AG04449 (cell line): ENCODE measurements around the gene DOCK7.
"Not testable (repeated sequence)": the region's sequence is repeated elsewhere in the genome, so short reads cannot be mapped to it uniquely, and the experiment has no call there.

Experiments used
- CTCF ChIA-PET: fragments of 350-600 bp; formaldehyde crosslinking; extraction: SDS; loops from one replicate; lab custom pipeline; 2021; ENCODE audit warnings: antibody characterized with exemption; lab: Yijun Ruan, JAX
- POLR2A ChIA-PET: fragments of 400-600, 350-600 bp; formaldehyde crosslinking; extraction: SDS; loops from one replicate; lab custom pipeline; 2020; ENCODE audit warnings: antibody characterized with exemption, inconsistent platforms; lab: Yijun Ruan, JAX
- DNase-seq: peaks from one replicate; pipeline ENCODE4 v3.0.0-alpha.2; 2010; ENCODE audit warnings: low read depth, low spot score
- H3K4me3 ChIP-seq: 2 replicates; pipeline ENCODE4 v1.5.1; 2011; ENCODE audit warnings: low read depth, mild to moderate bottlenecking, control low read depth, low read length
- TF ChIP-seq, protein P1 (sequence below): IDR thresholded peaks from one replicate; pipeline ENCODE4 v1.5.1; 2011; ENCODE audit warnings: mild to moderate bottlenecking, moderate library complexity, low read length, control low read depth, inconsistent platforms; ENCODE audit not compliant: insufficient read depth; ENCODE audit errors: missing control alignments

The DOCK7 gene

DNA sequence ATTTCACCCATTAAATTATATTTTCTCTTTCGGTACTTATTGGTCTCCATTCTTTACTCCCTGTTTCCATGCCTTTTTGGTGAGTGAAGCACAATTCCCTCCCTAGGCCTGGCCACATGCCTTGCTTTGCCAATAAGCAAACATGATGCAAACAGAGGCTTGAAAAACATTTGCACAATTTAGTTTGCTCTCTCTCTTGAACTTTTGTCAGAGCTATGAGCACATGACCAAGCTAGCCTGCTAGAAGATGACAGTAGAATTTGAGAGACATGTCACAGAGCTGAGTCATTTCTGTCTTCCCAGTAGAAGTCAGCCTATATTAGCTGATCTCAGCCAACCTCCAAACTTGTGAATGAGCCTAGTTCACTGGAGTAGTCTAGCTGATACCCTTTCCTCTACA, 66.3 kb downstream of the DOCK7 start:
- H3K4me3 ChIP-seq: no peak overlapping the region
- ChIA-PET CTCF (no interaction called here), POLR2A (interaction anchor here (0.9 kb wide), 1 partner anchor 33 kb away, joined by 3 read pairs; no protein-coding TSS in a partner anchor)
- TF ChIP-seq, protein P1, sequence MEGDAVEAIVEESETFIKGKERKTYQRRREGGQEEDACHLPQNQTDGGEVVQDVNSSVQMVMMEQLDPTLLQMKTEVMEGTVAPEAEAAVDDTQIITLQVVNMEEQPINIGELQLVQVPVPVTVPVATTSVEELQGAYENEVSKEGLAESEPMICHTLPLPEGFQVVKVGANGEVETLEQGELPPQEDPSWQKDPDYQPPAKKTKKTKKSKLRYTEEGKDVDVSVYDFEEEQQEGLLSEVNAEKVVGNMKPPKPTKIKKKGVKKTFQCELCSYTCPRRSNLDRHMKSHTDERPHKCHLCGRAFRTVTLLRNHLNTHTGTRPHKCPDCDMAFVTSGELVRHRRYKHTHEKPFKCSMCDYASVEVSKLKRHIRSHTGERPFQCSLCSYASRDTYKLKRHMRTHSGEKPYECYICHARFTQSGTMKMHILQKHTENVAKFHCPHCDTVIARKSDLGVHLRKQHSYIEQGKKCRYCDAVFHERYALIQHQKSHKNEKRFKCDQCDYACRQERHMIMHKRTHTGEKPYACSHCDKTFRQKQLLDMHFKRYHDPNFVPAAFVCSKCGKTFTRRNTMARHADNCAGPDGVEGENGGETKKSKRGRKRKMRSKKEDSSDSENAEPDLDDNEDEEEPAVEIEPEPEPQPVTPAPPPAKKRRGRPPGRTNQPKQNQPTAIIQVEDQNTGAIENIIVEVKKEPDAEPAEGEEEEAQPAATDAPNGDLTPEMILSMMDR: no peak
- peak; percentile 91 for DNase-seq

DNA sequence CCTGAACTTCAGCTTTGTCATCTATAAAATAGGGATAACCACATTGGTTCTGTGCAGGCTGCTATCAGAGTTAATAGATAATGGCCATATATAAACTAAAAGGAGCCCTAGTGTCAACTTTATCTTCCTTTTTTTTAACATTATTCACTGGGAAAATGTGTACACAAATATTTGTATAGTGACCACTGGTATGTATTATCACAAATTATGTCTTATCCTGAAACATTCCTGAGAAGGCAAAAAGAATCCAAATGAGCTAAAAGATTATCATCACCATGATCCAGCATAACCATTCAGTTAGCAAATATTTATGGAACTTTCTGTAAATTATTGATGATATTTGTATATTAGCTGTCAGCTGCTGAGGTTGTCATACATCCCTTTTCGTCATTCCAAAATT, 74.3 kb downstream of the DOCK7 start:
- no peak for DNase-seq
- CTCF ChIA-PET: no interaction called here
- TF ChIP-seq, protein P1: no peak
- POLR2A ChIA-PET: no interaction called here
- no peak overlapping the region for H3K4me3 ChIP-seq

DNA sequence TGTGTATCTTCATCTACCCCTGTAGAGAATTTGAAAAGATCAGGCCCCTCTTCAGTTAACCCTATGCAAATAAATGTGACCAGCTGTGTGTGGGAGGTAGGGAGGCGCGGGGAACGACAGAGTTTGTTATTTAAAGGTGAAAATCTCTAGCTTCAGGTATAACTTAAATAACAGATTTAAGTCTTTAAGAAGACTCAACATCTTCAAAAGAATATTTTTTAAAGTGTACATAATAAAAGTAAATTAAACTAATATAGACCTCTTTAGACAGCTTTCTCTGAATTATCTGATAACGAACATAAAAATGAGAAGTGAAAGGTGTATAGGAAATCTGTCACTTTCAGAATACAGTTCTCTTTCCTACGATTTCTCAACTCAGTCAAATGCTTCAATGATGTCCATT, 74.9 kb downstream of the DOCK7 start:
- TF ChIP-seq, protein P1: no peak
- ChIA-PET POLR2A (no interaction called here), CTCF (no interaction called here)
- no peak overlapping the region for H3K4me3 ChIP-seq
- no peak for DNase-seq

DNA sequence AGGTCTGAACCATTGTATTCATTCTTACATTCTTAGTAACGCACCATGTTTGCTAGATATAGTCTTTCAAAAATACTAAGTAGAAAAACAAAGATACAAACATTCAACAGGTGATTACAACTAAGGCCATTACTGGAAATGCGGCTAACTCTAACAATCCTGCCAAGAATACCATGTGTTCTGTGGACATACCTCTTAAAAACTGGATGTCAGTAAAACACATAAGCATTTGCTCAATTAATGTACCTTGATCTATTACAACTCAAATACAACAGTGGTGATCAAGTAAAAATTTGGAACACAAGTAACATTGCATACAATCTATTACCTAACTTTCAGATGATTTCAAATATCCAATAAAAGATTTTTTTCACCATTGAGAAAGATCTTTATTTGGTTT, 75.4 kb downstream of the DOCK7 start:
- ChIA-PET CTCF (no interaction called here), POLR2A (no interaction called here)
- DNase-seq: no peak
- H3K4me3 ChIP-seq: no peak overlapping the region
- TF ChIP-seq, protein P1: no peak

DNA sequence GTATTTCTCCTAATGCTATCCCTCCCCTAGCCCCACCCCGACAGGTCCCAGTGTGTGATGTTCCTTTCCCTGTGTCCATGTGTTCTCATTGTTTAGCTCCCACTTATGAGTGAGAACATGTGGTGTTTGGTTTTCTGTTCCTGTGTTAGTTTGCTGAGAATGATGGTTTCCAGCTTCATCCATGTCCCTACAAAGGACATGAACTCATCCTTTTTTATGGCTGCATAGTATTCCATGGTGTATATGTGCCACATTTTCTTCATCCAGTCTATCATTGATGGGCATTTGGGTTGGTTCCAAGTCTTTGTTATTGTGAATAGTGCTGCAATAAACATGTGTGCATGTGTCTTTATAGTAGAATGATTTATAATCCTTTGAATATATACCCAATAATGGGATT, 77.6 kb downstream of the DOCK7 start:
- CTCF ChIA-PET, POLR2A ChIA-PET, DNase-seq, H3K4me3 ChIP-seq: not testable (repeated sequence)

DNA sequence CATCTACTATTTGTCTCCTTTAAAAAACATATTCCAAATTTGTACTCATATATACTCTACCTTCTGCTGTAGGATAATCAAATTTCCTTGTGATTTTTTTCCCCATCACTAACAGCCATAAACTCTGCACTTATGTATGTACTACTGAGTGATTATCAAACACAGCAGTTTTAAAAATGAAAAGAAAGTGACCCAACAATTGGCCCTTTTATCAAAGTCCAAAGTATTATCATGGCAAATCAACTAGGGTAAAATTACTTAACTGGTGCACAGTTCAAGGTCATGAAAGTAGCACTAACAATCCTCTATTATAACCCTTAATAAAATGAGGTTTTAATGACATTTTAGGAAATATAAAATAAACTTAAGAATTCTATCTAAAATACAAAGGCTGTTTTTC, 79.3 kb downstream of the DOCK7 start:
- TF ChIP-seq, protein P1: no peak
- H3K4me3 ChIP-seq: no peak overlapping the region
- DNase-seq: no peak
- CTCF ChIA-PET: no interaction called here
- POLR2A ChIA-PET: no interaction called here

DNA sequence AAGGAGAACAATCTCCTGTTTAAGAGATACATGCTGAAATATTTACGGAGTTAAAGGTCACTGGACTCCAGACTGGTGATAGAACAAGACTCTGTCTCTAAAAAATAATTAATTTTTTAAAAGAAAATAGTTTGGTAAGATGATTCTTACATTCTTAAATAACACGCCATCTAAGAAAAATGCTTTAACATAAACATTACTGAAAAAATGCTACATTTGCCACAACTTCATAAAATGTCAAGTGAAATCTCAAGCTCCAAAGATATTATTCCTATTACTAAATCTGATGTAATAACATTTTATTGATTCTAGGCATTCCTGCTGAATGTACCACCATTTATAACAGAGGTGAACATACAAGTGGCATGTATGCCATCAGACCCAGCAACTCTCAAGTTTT, 86.7 kb downstream of the DOCK7 start:
- TF ChIP-seq, protein P1: no peak
- no peak overlapping the region for H3K4me3 ChIP-seq
- DNase-seq: no peak
- ChIA-PET CTCF (interaction anchor here (1.0 kb wide), 1 partner anchor 145 kb away, joined by 4 read pairs; no protein-coding TSS in a partner anchor), POLR2A (no interaction called here)
